HG03066 (cell line): ENCODE measurements around the gene RSPO4.

ENCODE experiments used
- ATAC-seq: cut with Tn5 transposase; IDR thresholded peaks from one replicate; pipeline ENCODE4 v1.9.1; 2021; ENCODE audit warnings: low read depth; ENCODE audit not compliant: unreplicated experiment

The RSPO4 gene

DNA sequence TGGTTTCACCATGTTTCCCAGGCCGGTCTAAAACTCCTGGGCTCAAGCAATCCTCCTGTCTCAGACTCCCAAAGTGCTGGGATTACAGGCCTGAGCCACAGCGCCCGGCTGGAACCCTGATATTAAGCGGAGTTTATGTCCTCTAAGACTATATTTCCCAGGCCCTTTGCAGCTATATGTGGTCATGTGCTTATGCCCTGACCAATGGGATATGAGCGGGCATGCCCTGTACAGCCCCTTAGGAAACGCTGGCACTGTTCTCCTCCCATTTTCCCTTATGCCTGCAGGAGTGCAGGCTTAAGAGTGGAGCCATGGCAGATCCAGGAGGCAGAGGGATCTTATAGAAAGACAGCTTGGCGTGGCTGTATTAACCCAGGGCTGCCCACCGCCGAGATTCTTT lies 29.9 kb downstream of the RSPO4 start:
- ATAC-seq = no peak

DNA sequence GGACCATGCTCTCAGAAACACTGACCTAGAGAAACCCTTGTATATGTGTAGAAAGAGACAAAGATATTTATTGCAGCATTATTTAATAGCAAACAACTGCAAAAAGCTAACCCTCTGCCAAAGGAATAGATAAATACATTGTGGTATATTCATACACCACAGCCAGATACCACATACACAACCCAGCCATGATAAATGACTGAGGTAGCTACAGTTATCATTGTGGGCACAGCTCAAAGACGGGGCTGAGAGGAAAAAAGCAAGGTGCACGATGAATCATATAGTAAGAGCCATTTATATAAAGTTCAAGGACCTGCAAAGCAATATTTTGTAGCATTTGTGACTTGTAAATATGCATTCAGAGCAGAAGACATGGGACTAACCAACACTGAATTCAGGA lies 30.8 kb downstream of the RSPO4 start:
- no peak for ATAC-seq

DNA sequence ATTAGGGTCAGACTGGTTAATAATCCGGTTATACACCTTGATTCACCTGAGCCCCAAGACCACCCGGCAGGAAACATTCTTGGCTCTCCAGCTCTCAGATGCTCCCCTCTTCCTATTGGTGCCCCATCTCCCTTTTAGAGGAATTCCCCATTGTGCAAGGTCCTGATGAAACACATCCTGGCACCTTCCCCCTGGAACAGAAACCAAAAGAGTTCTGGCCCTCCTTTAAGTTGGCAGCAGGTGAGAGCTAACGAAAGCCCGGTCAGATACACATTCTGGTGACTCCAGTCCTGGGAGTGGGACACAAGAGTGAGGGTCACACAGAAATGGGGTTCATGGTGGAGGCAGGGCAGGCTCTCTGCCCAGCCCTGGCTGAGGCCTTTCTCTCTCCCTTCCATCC lies 32.2 kb downstream of the RSPO4 start:
- no peak for ATAC-seq

DNA sequence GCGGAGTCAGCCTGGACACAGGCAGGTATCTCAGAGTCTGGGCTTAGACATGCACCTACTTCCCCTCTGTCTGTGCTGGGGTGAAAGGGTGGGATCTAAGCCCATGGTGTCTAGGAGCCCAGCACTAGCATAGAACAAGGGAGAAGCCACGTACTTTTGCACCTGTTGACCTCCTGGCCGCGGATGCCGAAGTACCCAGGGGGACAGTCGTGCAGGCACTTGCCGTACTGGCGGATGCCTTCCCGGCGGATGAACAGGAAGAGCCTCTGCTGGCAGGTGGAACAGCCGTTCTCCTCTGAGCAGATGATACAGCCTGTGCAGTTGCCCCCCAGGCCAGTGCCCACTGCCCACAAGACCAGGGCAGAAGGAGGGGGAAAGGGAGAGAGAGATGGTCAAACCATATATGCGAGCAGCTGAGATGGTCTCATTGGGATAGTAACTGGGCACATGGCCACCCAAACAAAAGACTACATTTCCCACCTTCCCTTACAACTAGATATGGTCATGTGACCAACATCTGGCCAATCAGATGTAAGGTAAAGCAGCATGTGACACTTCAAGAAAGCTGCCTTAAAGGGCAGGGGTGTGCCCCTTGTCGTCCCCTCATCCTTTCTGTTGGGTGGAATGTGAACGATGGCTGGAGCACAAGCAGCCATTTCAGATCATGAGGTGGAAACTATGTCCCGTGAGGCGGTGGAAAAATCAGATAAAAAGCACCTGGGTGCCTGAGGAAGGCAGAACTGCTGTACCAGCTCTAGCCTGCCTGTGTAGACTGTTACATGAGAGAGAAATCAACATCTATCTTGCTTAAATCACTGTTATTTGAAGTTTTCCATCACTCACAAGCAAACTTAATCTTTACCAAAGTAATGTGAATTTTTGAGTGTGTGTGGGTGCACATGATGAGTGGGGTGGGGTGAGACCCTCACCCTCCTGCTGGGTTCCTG lies 34.0 kb downstream of the RSPO4 start:
- ATAC-seq = no peak

DNA sequence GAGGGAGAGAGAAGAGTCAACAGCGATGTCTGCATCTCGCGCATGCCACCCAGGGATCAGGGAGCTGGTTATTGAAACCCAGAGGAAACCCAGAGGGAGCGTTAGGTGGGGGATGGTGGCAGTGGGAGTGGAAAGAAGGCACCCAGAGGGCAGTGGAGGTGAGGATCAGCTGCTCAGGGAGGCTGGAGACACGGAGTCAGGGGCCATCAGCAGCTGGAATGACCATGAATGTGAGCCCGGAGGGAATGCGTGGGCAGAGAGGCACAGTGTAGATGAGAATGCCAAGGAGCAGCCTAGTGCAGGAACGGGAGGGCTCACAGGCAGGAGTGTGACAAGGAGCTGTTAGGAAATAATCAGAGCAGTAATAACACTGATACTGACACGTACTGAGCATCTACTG lies 36.2 kb downstream of the RSPO4 start:
- ATAC-seq = no peak

DNA sequence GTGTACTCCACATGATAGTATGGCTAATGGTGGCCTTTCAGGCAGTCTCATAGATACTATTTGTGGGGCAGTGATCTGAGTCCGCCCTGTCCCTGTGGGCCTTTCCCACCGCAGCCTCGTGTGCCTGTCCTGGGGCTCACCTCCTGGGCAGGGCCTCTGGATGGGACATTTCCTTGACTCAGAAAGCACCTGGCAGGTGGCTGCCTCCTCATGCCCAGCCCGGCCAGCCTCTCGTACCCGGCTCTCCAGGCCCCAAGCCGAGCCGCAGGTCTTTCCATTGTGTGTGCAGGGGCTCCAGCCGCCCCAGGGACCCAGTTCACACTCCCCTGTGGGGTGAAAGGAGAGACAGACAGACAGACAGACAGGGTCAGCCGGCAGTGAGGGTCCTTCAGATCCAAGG lies 38.3 kb downstream of the RSPO4 start:
- no peak for ATAC-seq

DNA sequence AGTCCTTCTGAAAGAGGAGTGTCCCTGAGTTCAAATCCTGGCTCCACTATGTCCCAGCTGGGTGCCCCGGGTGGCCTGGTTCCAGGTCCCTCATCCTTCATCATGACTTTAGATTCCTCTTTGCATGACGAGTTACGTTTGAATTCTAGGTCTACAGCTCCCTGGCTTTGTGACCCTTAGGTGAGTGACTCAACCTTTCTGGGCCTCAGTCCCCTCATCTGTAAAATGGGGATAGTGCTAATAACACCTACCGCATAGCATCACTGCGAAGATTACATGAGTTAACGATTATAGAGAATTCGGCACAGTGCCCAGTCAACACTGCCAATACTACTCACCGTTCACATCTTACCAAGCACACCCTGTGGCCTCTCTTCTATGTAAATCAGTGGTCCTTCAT lies 39.4 kb downstream of the RSPO4 start:
- no peak for ATAC-seq

DNA sequence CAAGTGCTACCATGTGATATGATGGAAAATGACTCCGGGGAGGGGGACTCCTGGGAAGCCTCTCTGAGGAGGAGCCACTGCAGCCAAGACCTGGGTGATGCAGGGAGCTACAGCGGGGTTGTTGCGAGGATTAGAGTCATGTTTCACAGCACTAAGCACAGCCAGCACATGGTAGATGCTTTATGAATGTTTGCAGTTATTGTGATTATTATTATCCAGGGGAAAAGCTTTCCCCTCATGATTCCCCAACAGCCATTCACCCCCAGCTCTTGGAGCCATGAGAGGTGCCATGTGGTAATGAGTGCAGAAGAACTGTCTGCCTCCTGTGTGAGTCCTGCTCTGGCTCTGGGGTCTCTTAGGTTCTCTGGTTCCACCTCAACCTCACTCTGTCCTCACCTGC lies 39.9 kb downstream of the RSPO4 start:
- ATAC-seq = no peak

DNA sequence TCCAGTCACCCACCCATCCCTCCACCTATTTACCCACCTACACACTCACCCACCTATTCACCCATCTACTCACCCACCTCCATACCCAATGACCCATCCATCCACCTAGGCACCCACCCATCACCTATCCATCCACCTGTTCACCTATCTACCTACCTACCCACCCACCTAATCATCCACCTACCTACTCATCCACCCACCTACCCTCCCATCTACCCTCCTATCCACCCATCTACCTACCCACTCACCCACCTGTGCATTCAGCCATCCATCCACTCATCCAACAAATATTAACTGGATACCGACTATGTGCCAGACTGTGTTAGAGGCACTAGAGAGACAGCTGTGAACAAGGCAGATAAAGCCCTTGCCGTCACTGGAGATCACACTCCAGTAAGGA lies 40.3 kb downstream of the RSPO4 start:
- ATAC-seq = no peak

DNA sequence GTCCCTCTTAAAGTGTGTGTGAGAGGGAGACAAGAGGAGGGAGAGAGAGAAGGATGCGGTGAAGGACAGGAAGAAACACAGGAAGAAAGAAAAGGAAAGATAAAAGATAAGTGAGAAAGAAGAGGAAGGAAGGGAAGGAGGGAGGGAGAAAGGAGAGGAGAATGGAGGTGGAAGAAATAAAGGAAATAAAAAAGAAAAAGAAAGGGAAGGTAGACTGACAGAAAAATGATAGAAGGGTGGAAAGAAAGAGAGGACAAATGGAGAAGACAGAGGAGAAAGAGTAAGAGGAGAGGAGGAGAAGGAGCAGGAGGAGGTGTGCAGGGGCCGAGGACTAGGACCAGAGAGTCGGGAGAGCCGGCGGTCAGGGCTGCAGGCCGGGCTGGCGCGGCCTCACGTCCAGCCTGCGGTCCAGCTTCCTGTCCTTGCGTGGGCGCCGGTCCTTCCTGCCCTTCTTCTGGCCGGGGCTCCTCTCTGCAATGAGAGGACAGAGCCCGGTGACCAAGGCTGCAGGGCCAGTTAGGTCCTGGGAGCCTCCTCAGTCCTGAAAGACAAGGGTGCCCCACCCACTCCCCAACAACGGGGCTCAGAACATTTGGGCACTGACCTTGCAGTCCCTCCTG lies 42.0 kb downstream of the RSPO4 start:
- ATAC-seq = no peak

DNA sequence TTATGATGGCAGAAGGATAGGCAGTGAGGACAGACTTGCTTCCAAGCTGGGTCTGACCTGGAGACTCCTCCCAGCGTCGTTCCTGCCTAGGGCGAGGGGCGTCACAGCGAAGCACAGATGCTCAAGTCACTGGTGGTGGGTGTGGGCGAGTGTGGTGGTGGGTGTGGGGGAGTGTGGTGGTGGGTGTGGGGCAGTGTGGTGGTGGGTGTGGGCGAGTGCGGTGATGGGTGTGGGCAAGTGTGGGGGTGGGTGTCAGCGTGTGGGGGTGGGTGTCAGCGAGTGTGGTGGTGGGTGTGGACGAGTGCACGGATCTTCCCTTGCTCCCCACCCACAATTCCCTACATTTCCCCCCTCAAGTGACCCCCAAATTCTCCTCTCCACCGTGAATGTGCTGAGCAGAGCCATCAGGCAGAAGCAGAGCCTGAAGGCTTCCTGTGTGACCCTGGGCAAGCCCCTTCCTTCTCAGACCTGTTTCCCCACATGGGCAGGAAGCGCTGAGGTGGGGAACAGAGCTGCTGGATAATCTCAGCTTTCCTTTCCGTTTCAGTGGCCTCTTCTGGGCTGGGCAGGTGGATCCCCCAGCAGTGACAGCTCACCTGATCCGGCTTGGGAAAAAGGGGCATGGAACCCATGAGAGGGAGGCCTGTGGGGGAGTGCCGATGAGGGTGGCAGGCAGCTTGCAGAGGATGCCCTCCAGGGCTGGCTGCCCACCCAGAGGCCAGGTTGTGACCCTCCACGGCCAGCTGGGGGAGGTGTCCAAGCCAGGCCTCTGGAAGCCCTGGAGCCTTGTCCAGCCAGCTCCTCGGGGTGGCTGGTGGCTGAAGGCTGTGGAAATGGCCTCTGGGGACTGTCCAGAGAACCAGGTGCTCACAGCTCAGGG lies 42.9 kb downstream of the RSPO4 start:
- ATAC-seq = no peak

DNA sequence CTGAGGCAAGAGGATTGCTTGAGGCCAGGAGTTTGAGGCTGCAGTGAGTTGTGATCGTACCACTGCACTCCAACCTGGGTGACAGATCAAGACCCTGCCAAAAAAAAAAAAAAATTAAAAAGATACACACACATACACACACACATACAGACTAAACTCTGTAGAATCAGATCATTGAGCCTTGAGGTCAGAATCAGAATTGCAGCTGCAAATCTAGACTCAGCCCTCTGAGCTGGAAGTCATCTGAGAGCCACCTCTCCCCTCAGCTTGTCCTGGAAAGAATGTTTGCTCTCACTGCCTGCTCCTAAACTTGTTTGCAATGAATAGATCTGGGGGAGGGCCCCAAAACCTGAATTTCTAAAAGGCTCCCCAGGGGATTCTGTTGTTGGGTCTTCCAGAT lies 44.6 kb downstream of the RSPO4 start:
- ATAC-seq = no peak

DNA sequence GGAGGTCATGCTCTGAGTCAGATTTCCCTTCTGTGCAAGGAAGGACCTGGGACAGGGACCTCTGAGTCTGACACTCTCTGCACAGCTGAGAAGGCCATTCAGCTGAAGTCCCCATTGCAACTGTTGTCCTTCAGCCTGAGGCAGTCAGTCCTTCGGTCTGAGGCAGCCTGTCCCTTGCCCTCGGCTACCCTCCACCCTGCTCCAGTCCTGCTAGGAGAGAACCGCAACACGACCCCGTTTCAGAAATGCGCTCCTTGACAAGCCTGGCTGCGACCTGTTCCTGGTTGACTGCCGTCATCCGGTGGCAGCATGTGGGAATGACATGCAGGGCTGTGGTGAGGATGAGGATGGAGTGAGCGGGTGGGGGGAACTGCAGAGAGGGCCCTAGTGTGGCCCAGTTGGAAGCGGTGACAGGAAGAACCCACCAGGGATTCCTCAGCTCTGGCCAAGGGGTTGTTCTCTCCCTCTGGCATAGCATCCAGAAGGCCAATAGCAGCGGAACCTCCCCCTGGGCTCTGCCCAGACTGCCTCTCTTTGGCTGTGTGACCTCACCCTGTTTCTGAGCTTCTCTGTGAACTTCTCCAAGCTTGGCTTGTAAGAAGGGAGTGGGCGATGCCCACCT lies 45.7 kb downstream of the RSPO4 start:
- no peak for ATAC-seq

DNA sequence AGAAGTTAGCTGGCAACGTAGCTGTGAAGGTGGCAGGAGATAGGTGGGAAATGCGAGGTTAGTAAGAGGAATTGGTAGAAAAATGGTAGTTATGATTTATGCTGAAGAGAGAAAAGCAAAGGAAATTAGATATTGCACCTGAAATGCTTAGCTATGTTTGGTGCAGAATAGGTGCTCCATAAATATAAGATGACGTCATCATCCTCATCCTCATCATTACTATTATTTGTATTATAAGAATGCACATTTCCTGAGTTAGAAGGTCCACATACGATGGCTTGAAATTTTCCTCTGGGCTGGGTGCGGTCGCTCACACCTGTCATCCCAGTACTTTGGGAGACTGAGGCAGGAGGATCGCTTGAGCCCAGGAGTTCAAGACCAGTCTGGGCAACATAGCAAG lies 46.5 kb downstream of the RSPO4 start:
- ATAC-seq = no peak

DNA sequence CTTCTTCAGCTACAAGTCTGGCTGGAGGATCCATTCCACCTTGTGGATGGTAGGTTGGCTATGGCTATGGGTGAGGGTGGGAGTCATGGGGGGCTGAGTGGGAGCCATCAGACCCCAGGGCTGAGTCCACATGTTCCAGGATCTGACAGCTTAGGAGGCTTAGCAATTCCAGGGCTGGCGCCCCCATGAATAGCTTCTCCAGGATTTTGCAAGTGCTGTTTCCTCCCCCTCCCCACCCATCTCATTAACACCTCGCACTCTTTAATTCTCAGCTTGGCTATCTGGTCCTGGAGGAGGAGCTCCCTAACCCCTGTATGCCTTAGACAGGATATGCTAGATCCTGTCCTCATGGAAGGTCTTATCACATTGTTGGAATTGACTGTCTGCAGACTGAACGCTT lies 47.0 kb downstream of the RSPO4 start:
- no peak for ATAC-seq

DNA sequence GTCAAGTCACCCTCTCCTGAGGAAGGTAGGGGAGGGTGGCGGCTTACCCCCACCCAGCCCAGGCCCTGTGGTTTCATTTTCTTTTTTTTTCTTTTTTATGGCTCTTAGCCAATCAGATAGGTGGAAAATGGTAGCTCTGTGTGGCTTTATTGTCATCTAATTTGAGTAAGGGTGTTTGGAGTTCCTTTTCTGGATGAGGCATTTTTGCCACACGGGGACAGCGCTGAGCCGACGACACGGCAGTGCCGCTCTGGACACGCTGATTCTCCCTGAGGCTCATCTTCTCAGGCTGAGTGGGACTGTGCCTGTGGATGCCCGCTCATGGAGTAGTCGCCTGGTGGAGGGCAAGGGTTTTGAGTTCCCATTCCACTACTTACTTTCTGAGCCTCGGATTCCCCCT lies 48.4 kb downstream of the RSPO4 start:
- ATAC-seq = no peak

DNA sequence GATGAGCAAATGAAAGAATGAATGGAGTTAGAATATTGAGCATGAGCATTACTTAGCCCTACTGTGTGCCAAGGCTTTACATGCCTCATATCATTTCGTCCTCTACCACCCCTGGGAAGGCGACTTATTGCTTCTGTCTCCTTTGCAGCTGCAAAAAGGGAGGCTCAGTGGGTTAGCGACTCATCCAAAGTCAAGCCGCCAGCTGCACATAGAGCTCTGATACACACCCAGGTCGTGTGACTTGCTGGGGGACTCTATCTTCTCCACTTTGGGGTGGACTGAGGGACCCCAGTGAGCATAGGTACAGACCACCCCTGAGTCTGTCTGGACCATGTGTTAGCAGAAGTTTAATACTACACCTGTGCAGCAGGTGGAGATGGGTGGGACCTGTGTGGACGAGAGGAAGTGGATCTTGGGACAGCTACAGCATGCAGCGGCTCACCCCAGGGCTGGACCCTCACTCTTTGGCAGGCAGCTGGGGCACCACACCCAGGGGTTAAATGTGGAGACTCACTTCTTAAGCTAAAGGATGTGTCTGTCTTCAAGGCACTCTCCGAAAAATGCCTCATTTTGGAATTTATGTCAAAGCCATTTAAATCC lies 49.8 kb downstream of the RSPO4 start:
- no peak for ATAC-seq

DNA sequence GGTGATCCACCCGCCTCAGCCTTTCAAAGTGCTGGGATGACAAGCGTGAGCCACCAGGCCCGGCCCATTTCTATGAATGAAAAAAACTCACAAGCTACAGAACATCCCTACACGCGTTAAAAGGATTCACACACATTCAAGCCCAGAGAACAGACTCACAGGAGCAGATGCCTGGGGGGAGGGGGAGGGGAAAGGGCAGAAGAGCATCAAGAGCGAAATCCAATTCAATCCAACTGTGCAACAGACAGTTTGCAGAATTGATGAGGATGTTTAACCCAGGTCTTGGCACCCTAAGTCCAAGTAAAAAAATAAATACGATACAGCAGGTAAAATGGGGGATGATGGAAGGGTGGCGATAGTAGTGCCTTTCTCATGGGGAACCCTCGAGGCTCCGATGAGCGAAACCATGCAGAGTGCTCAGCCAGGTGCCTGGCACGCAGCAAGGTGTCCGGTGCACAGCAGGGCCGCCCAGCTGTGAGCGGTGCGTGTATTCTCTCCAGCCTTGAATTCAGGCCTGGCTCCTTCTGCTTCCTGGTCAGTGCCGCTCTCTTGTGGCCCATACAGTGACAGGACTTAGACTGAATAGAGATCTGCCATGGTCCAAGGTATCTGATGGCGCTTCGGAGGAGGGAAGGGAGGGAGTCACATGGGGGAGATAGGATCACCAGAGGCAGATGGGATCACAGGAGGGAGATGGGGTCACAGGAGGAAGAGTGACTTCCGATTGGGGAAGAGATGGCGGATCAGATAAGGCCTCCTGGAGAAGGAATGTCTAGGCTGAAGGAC lies 50.5 kb downstream of the RSPO4 start:
- ATAC-seq = no peak

DNA sequence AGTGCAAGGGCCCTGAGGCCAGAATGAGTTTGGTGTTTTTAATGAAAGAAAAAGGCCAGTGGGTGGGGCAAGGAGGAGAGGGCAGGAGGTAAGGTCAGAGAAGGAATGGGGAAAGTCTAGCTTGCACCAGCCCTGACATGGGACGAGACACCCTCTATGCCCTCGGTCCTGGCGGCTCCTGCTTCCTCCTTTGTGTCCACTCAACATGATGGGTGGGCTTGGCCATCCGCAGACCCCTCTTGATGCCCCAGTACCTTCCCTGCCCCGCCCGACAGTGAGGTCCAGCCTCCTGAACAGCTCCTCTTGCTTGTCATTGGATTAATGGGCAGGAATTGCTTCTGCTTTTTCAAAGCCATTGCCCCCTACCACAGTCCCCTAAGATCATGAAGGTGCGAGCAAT lies 52.4 kb downstream of the RSPO4 start:
- no peak for ATAC-seq

DNA sequence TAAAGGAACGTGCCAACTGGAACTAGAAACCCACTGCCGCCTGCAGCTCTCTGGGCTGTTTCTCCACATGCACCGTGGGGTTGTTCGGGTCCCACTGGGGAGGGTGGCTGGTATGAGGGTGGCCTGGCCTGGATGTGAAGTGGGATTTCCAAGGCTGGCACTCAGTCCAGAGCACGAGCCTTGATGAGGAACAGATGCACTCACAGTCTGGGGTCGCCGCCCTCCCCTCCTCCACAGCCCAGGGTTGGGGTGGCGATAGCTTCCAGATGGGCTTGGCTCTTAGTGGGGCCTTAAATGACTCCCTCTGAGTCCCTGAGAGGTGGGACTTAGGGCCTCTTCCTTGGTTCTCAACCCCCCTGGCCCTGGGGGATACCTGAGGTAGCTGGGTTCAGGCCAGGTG lies 55.3 kb downstream of the RSPO4 start:
- no peak for ATAC-seq
